GM18517 (cell line): ENCODE measurements around the gene ATP7B.

Experiments
- ATAC-seq: cut with Tn5 transposase; IDR thresholded peaks from one replicate; pipeline ENCODE4 v1.9.1; 2021; ENCODE audit warnings: mild to moderate bottlenecking, moderate library complexity; ENCODE audit not compliant: unreplicated experiment

The ATP7B gene

DNA sequence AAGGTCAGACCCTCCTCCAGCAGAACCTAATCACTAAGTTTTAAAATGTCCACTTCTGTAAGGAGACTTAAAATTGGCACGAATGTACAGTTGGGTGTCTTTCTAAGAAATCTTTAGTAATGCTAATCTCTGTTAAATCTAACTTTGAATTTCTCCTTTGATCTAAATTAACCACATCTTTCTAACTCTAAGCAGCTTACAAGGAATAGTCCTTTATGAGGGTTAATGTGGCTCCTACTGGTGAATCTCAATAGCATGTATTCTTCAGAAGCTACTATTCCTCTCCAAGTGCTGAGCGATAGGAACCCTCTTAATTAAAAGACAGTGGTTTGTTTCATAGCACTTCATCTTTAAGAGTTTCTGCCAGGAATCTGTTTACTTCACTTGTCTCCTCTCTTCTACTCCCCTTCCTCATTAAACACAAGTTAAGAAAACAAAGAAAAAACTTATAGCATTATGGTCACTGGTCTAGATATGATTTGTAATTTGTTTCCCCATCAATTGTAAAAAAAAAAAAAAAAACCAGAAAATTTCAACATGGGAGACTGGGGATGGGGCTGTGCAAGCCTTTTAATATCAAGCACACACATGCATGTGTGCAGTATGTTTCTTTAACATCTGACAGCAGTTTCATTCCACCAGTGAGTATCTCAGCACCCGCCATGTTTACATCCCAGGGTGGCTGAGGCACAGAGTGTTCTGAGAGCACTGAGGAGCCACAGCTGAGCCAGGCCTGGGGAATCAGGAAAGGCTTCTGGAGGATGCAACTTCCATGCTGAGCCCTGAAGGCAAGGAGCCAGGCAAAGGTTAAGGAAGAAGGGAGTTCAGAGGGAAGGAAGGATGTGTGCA, 57.7 kb downstream of the ATP7B start:
- no peak for ATAC-seq

DNA sequence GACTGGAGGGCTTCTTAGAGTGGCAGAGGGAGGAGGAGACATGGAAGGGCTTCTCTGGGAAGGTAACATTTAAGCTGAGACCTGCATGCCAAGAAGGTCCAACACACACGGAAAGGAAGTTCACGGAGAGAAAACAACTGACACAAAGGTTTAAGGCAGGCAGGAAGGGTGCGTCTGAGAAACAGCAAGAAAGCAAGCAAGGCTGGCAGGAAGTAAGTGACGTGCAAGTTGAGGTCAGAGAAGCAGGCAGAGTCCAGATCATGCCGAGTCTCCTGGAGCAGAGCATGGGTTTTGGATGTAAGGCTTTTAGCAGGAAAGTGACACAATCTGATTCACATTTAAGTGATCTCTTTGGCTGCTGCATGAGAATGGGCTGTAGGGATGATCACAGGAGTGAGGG, 60.5 kb downstream of the ATP7B start:
- ATAC-seq, result no peak

DNA sequence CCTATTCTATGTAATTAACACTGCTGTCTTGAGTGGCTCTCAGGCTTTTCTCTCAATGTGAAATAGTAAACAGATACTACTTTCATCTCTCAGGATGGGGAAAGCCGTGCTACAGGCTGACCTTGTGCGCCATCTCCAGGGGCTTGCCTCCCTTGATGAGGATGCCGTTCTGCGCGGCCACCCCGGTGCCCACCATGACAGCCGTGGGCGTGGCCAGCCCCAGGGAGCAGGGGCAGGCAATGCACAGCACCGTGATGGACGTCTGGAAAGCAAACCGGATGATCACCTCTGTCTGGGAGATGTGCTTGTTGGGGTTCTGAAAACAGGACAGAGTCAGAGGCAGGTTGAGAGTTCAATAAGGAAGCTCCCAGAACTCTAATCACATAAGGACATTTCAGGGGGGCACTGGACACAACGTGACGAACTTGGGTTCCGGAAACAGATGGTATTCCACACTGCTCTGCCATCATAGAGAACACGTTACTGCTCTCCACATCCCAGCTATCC, 65.0 kb downstream of the ATP7B start:
- no peak for ATAC-seq

DNA sequence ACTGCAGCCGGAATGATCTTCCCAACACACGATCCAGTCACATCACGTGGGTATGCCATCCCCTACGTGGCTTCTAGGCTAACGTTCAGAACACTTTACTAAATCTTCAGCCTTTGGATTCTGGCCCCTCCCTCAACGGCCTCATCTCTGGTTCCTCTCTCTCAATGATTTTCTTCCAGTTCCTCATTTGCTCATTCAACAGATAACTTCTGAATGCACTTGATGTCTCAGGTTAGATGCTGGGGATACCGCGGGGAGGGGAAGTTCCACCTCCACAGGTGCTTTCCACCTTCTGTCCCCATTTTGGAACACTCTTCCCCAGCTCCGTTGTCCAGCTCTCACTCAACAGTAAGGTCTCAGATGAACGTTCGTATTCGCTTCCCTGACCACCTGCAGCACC, 66.1 kb downstream of the ATP7B start:
- ATAC-seq, result no peak

- ATAC-seq, result no peak
Observed at GRCh38 chr13:51944428-51944827, 66.8 kb downstream of the ATP7B start.

DNA sequence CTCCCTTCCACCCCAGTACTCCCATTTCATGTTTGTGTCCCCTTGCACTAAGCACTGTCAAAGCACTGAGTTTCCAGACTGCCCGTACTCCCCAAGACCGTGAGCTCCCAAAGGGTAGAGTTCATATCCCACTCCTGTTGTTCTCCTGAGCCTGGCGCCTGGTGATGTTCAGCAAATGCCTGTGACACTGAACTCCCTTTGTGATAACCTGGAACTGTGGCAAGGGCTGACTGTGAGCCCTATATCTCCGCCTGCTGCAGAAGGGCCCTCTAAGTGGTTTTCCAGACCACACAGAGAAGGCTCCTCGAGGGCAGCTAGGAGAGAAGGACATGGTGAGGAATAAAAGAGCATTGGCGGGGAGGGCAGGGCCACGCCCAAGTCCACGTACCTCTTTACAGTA, 67.5 kb downstream of the ATP7B start:
- no peak for ATAC-seq

DNA sequence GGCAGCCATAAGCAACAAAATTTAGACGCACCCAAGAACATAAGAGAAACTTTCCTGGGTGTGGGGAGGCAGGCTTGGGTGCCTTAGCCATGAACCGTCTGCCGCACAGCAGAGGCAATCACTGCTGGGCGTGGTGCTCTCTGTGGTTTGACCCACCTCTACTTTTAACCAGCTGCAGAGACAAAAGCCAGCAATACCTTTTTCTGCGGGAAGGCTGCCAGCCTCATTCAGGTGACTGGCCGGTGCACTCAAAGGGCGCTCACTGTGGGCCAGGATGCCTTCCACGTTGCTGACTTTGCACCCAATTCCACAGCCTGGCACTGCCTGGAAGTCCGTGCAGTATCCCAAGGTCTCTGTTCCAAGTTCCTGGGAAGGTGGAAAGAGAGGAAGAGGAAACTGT, 69.1 kb downstream of the ATP7B start:
- ATAC-seq, result no peak

GRCh38 chr13:51938454-51938853, 72.8 kb downstream of the ATP7B start:
- ATAC-seq, result no peak

DNA sequence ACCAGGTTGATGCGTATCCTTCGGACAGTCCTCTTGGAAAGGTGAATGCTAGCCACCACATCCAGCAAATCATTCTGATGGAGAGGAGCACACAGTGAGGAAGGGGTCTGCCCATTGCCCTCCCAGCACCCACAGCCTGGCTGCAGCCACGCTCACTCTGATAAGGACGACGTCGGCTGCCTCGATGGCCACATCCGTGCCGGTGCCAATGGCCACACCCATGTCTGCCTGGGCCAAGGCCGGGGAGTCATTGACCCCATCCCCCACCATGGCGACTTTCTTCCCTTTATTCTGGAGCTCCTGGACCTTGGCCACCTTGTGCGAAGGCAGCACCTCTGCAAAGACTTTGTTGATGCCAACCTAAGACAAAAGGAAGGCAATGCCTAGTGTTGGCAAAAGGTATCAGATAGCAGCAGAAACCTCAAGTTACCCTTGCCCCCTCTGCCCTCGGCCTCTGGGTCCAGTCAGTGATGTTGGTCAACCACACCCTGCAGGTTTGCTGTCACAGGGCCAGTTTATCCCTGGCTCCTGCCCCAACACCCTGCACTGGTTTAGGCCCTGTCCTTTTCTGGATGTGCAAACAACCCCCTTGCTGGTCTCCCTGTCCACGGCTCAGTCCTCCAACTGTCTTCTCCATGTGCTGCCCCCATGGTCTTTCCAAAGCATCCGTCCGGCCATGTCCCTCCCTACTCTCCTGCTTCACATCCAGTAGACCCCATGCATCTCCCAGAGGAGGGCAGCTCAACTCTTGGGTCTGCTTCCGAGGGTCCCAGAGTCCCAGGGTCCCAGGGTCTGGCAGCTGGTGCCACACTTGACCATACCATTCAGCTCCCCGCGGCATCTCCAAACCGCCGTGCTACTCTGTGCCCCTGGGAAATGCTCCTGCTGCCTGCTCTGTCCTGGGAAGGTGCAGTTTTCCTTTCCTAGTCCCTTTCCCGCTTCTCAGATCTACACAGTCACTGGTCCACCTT, 73.6 kb downstream of the ATP7B start:
- ATAC-seq, result no peak

- ATAC-seq, result no peak
Observed at GRCh38 chr13:51935326-51936171, 75.7 kb downstream of the ATP7B start.

DNA sequence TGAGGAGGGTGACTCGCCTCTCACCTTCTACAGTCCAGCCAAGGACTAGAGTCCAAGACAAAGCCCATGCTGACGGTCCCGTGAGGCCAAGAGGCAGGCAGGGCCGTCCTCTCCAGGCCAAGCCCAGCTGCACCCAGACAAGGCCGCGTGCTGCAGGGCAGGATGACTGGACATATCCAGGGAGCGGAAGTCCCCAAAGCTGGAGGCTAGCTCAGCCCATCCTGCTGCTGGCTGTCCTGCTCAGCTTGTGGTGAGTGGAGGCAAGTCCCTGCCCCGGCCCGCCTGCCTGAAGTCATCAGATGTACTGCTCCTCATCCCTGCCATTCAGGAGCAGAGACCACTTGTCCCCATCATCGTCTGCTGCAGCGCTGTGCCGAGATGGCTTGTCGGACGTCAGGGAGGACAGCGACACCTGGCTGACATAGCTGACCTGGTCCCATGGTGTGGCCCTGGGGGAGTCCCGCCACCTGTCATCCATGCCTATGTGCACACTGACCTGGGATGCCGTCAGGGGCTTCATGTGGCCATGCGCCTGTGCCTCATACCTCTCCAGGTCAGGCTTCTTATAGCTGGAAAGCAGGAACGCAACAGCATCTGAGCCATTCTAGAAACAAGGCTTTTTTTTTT, 76.7 kb downstream of the ATP7B start:
- ATAC-seq, result no peak

DNA sequence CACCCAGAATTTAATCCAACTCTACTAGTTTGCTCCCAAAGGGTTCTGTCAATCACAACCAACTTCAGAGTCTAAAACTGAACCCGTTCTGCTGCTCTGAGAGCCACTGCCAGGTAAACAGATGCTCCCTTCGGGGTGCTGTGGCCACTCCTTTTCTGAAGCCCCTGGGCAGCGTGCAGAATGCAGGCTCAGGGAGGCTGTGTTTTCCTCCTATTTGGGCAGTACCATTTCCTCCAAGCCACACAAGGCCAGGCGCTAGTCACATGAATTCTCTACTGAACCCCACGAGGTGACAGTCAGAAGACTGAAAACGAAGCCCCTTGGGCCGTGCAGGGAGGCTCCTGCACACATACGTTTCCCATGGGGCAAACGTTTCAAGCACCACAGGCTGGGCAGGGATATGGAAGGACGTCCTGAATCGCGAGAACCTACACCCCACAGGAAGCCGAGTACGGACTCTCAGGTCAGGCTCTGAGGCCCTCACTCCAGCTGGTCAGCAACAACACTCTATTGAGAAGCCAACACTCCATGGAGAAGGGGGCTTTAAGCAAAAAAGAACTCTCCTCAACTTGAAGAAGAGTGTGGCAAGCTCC, 77.7 kb downstream of the ATP7B start:
- ATAC-seq, result no peak

- no peak for ATAC-seq
Observed at GRCh38 chr13:51932231-51932630, 79.0 kb downstream of the ATP7B start.

DNA sequence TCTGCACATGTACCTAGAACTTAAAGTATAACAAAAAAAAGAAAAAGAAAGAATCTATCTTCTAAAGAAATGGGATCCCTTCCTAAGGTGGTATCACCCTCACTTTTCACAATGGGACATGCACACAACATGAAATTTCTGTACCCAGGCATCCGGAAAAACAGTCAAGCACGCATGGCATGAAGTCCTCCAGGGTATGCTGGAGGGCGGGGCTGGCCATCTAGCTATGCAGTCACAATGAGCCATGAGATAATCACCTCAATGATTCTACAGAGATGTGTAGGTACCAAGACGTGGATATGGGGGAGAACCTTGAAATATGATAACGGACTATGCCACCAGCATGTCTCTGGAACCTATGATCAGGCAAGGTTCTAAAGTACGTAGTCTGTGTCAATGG, 79.6 kb downstream of the ATP7B start:
- no peak for ATAC-seq

DNA sequence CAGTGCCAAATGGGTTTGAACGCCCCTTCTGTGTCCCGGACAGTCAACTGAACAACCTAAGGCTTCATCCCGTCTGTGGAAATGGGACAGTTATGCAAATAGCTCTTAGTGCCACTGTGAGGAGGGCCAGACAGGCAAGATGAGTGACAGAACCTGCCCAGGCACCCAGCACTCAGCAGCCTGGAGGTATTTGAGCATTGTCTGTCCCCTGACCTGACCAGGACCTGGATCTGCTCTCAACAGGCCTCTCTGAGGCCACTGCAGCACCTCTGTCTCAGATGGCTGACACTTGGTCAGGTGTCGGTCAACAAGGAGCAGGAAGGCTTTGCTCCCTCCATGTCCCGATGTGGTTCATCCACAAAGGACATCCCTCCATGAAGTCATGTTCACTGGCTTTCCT, 81.6 kb downstream of the ATP7B start:
- ATAC-seq, result no peak

DNA sequence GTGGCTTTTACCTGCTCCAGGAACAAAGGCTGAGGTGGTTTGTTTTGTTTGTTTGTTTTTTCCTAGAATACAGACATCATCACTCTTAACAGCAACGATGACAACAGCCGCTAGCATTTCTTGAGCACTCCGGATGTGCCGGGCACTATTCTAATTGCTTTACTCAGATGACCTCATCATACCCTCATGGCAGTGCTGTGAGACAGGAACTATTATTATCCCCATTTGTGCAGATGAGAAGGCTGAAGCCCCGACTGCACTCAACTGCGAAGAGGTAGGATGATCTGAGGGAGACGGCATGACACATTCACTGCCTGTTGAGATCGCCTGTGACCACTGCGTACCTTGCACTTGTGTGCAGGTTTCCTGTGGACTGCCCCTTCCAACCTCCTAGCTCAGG, 83.0 kb downstream of the ATP7B start:
- ATAC-seq, result no peak

GRCh38 chr13:51927129-51927528, 84.1 kb downstream of the ATP7B start:
- ATAC-seq, result no peak

- ATAC-seq, result no peak
Observed at GRCh38 chr13:51926528-51926885, 84.7 kb downstream of the ATP7B start.

GRCh38 chr13:51925865-51926527, 85.3 kb downstream of the ATP7B start:
- ATAC-seq, result no peak
